ENCODE measurements around the gene NT5DC2. TPM values are rescaled to one million over a fixed set of nuclear protein-coding genes. Genes with fewer than 3 reads are reported as not detected.

Gene NT5DC2
- total and polyA plus RNA-seq, 8 donors: 4.6 to 56.2 (median 21.6) TPM

GRCh38 chr3:52536369-52537164 lies 2.9 kb upstream of the NT5DC2 start, which contains the start of gene UQCC5:
Gene UQCC5, plus strand, starts transcription at chr3:52536605. Its CDS starts 151 bp downstream, at chr3:52536756.
- 0 to 1% (median 1%) methylated on average over 39 to 65 of the region's 65 CpGs for WGBS, 5 donors
- TF ChIP-seq POLR2AphosphoS5 (IDR thresholded peaks at IDR 0.05): peak; percentile 98 to 100 (median 100)
- no peak for TF ChIP-seq EP300 (IDR thresholded peaks at IDR 0.05)
- no peak for TF ChIP-seq CTCF (IDR thresholded peaks at IDR 0.05)
- TF ChIP-seq POLR2A (IDR thresholded peaks at IDR 0.05): peak in 2 of 4 donors; percentile 89 to 90
- Histone ChIP-seq H3K9me3 (no peaks in the 10 kb centered on the region), H3K36me3 (peaks cover 0 to 18% (median 12%) of the 10 kb centered on the region in 4 donors), H3K4me1 (peaks cover 43 to 82% (median 68%) of the 10 kb centered on the region in 4 donors), H3K27me3 (peaks cover 0 to 13% (median 0%) of the 10 kb centered on the region in 3 donors), H3K4me3 (peak within 1 kb of the TSS; percentile 68 to 81 (median 79)), H3K27ac (peak within 1 kb of the TSS; percentile 81 to 96 (median 89))
- intact Hi-C loops (cut with DNase I; ENCODE audit: low total_unique reads): no loop called here
- peak; percentile 98 to 100 for DNase-seq

DNA sequence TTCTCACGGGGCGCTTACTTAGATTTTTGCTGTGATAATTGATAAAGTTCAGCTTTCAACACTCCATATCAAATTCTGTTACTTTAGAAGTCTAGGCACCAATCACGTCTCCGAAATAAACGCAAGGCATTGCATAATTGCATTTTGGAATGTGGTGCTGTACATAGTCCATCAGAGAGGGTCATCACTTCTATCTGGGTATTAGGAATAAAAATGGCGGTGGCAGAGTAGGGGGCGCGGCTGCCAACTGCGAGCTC lies 2.4 kb upstream of the NT5DC2 start:
- intact Hi-C loops (cut with DNase I; ENCODE audit: low total_unique reads): no loop called here
- DNase-seq: no peak
- peak overlapping the region in 3 of 5 donors; percentile 89 to 96 (median 89) for H3K27ac ChIP-seq
- peaks cover 0 to 13% (median 7%) of the 10 kb centered on the region in 4 donors for H3K36me3 ChIP-seq
- TF ChIP-seq CTCF (IDR thresholded peaks at IDR 0.05) (no peak), POLR2A (IDR thresholded peaks at IDR 0.05) (no peak), POLR2AphosphoS5 (IDR thresholded peaks at IDR 0.05) (no peak)
- peak overlapping the region; percentile 19 to 80 (median 50) for H3K4me3 ChIP-seq
- peaks cover 0 to 13% (median 0%) of the 10 kb centered on the region in 3 donors for H3K27me3 ChIP-seq
- H3K4me1 ChIP-seq: peaks cover 43 to 82% (median 71%) of the 10 kb centered on the region in 4 donors
- H3K9me3 ChIP-seq: no peaks in the 10 kb centered on the region
- 5 to 13% (median 10%) methylated on average over 9 of the region's 9 CpGs for WGBS, 5 donors

DNA sequence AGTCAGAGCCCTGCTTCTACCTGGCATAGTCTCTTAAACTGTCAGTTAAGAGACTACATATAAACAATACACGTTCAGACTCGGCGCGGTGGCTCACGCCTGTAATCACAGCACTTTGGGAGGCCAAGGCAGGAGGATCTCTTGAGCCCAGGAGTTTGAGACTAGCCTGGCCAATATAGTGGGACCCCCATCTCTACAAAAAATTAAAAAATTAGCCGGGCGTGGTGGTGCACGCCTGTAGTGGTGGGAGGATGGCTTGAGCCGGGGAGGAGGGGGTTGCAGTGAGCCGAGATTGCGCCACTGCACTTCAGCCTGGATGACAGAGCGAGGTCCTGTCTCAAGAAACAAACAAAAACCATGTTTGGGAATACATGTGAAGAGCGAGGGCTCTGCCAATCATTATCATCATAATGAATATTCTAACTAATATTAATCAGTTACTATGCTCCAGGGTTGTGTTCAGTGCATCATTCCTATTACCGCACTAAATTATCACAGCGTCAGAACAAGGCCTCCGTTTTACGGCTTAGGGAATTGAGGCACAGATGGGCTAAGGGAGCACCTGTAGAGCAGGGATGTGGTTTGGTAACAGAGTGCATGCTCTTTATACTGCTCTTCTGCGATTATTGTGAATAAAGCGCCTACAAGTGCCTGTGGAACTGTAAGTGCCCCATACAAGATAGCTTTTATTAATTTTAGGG lies 1.9 kb upstream of the NT5DC2 start:
- Histone ChIP-seq H3K27ac (peak overlapping the region in 3 of 5 donors; percentile 89 to 96 (median 89)), H3K36me3 (peaks cover 0 to 8% (median 2%) of the 10 kb centered on the region in 4 donors), H3K4me3 (peak overlapping the region; percentile 19 to 80 (median 50)), H3K9me3 (no peaks in the 10 kb centered on the region), H3K27me3 (peaks cover 0 to 13% (median 0%) of the 10 kb centered on the region in 3 donors), H3K4me1 (peaks cover 43 to 85% (median 70%) of the 10 kb centered on the region in 4 donors)
- TF ChIP-seq EP300 (IDR thresholded peaks at IDR 0.05): no peak
- TF ChIP-seq POLR2A (IDR thresholded peaks at IDR 0.05): no peak
- no peak for TF ChIP-seq POLR2AphosphoS5 (IDR thresholded peaks at IDR 0.05)
- TF ChIP-seq CTCF (IDR thresholded peaks at IDR 0.05): no peak
- intact Hi-C loops (cut with DNase I; ENCODE audit: low total_unique reads): no loop called here
- WGBS, 5 donors: 87 to 91% (median 91%) methylated on average over 19 of the region's 19 CpGs
- peak in 1 of 2 donors; percentile 8 for DNase-seq
